CD4-positive, alpha-beta T cell treated with Interleukin-6 for 4 hours (primary cell): ENCODE results near the gene TWIST1.

Experiments used
- DNase-seq: peaks from one replicate; pipeline ENCODE4 v3.0.0-alpha.2; 2020; ENCODE audit warnings: mixed read lengths

The TWIST1 gene

DNA sequence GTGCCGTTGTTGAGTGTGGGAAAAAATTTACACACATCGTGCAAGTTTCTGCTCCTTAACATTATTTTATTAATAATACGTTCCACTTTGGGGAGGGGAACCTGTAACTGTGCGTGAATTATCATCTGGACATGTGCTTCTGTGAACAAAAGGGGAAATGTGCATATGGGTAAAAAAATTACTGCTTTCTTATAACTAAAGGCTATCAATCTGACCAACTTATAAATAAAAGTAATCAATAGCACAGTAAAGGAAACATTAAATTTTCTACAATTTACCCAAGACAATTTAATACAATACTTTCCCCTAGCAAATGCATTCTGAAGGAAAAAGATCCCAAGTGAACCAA is 4.5 kb downstream of the TWIST1 start:
- no peak for DNase-seq

DNA sequence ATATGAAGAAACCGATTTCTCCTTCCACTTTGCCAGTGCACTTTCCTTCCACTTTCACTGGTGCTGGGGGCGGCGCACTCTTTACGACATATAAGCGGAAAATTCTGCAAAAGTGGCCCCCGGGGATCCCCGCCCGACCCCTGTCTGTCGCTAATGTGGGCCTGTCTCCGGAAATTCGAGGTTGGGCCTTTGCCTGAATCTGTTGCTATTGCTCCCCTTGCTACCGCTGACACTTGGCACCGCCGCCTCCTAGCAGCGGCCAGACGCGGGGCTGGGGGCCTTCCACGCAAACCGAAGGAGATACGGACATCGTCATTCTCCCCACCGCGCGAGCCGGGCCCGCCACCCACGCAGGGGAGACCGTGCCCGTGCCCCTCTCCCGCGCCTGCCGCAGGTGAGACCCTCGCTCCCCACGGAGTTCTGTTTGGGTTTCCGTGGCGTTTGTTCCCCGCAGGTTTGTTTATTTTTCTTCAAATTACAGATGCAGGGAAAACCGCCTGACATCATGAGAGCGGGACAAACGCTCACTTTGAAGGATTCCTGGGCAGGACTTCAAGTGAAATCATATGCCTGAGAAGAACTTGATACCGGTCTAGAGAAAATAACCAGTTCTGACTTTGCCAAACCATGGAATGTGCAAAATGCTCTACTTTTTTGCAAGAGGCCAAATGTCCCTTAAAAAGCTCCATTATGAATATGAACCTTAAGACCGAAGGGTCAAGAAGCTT is 5.0 kb downstream of the TWIST1 start:
- DNase-seq = no peak

DNA sequence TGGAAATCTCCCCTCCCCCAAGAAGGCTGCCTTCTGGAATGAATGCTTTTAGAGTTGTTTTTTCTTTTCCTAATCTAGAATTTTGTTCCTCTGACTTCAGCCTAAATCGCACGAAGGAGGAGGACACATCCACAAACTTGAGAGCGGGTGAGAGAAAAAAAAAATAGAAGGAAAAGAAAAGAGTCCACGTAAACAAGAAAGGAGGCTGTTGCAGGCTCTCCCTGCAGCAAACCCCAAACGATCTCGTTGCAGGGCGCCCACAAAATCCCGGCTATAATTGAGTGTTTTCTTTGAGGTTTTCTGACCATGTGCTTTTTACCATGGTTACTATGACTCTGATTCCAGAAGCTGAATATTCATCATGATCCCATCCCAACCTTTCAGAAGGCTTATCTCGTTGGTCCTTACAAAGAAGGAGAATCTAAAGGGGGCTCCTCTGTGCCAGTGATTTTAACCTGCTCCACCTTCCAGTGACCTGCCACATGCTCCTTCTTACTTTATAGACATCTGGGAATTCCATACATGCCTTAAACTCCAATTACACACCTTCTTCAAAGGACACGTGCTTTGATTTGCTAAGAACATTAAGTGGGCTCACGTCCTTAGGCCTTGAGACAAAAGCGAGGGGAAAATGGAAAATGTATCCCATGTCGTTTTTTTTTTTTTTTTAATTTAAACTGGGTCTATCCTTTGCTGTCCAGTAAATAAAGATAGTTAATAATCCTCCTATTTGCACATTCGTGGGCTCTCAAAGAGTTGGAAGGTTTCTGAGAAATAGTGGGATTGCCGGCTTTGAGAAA is 5.8 kb downstream of the TWIST1 start:
- DNase-seq = no peak

DNA sequence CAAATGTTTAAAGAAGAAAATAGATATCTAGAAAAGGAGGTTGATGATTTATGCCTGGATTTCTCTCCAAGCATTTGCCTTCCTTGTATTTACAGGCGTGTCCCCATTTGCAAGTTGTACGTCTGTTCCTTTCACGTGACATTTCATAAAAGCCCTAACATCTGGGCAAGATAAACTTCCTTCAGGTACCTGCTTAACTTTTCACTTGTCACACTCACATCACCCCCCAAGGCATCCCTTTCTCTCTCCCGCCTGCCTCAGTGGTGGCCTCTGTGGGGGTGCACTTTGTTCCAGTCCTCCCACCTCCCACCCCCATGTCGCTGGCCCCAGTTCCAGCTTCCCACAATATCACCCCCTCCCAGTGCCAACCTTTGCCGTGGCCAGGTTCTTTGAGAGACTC is 6.7 kb downstream of the TWIST1 start:
- DNase-seq = no peak

DNA sequence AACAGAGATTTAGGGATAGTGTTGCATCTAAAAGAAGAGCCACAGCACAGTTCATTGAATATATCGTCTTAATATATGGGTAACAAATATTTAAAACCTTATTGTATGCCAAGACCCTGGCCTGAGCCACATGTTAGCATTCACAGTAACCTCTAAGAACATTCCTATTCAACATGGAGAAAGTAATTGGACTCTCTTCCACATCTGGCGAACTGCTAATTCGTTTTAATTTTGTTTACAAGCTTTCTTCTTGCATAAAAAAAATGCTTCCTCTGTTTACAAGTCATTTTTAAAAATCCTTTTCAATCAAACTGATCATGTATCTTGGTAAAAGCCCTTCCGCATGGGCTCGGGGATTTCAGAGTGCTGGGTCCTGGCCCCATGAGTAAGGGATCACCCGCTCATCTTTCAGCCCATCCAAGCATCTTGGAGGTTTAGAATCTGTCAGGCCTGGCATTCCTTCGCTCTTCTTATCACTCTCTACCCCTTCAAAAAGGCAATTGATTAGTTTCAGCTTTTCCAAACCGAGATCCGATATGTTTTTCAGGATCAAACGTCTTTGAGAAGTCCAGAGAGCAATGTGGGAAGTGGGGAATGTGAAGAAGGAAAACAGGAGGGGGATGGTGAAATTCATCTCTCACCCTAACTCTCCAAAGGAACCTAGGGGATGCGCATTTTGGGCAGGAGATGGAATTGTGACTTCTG is 7.3 kb downstream of the TWIST1 start:
- no peak for DNase-seq

DNA sequence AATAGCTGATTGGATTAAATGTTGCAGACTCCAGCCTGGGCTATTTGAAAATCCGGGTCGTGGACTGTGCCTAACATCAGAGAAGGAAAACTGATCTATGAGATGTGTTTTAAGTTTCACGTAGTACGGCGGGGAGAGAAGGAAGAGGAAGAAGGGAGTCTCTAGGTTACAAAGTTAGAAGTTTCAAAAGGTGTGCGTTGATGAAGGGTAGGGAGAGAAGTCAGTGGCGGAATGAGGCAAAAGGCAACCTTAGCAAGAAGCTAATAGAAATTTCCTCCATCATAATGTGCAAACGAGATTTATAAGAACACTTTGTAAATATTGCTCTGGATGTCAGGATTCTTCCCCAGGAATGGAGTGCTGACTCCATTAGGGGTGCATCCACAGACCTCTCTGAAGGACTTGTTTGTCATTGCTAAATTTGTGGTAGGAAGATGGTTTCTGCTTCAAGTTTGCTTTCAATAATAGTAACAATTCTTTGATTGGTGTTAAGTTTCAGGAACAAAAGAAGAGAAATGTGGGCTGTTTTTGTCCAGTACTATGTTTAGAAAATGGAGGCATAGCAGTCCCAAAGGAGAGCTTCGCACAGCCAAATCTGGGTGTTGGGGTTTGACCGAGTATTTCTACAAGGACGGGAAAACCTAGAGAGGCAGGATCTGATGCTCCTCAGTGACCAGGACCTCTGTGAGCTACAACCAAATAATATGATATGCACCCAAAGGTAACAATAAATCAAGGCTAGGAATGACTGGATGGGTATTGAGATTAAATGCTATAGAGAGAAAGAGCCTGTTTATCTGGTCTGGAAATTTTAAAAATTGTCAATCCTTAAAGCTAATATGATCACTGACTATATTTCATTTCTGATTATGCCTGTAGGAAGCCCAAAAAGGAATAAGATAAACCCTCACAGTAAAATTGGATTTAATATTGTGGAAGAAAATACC is 8.2 kb downstream of the TWIST1 start:
- no peak for DNase-seq

DNA sequence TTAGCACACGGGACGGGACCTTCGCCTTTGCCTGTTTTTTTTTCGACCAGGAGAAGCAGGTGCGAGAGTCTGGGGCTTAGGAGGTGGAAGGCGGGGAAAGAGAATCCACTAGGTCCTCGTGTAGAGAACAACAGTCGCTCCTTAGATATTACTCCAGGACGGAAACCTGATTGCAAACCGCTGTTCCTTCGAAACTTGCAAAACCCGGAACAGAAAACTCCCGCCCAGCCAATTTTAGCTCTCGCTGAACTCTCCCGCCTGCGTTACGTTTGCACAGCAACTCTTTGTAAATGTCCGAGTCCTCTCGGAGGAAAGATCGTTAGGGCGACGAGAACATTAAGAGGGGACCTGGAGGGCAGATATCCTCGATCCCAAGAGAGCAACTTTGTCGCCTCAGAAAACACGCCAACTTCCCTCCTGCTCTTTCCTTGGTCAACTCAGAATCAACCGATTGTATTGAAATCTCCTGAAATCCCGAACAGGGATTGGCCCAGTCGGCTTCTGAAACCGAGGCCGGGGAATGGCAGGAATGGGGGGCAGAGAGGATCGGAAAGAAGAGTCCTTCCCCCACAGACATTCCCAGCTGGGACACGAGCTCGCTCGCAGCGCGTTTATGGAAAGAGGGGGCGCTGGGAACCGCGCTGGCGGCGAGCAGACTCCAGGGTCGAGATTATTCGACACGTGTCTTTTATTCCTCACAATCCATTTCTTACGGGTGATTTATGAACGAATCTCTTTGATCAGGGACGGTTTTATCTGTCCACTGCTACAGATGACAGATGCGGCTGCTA is 9.9 kb downstream of the TWIST1 start:
- DNase-seq = no peak

DNA sequence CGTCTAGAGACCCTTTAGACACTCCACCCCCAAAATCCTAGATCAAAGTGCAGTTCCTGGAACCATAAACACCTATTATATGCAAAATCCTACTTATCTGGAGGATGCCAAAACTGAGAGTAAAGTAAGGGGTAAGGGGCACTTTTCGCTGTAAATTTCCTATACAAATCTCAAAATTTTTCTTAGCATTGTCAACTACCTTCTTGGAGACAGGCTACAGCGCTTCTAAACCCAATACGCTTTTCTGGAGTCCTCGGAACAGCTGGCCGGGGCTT is 10.4 kb downstream of the TWIST1 start:
- DNase-seq = no peak

DNA sequence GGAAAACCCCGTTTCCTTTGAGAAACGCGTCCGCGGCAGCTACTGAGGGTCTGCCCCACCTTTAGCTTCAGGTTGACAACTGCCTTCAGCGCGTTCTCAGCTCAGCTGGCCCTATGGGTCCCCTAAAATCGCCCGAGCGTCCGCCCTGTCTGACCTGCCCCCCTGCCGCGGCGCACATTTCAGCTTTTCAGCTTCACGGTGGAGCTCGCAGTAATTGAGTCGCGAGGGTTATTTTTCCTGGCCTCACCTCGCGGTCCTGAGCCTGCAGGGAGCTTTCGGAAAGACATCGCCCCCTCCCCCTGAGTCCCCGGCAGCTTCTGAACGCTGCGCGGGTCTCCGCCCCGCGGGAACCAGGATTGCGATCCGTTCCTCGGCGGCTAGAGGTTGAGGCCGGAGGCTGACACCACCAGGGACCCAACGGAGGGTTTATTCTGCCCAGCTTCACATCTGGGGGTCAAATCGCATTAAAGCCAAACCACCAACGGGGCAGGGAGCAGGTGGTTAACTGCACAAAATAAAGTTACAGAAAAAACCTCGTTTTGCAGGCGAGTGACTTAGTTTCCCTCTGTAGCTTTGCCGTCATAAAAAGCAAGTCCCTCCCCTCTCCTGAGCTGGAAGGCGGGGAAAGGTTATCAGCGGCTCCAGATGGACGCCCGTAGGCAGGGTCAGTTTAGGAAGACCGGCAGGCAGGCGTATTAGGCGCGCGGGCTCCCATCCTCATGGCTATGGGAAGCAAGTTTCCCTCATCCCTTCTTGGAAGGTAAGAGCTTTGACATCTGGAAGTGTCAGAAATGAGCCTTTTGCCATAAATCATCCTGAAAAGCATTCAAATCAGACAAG is 11.0 kb downstream of the TWIST1 start:
- DNase-seq = no peak

DNA sequence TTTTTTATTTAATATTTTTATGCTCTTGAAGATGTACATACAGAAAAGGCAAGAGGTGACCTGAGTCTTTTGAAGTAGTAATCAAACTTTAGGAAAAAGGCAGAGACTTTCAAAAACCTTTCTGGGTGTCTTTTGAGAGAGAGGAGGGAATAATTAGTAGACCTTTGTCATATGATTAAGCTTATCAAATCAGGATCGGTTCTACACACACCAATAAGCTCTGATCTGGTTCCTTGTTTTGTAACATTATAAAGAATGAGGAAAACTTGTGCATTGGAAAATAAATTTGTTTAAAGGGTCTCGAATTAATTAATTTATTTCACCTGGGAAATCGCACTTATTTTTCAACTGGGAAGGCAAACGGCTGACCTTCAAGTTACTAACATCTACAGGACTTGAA is 11.9 kb downstream of the TWIST1 start:
- no peak for DNase-seq

DNA sequence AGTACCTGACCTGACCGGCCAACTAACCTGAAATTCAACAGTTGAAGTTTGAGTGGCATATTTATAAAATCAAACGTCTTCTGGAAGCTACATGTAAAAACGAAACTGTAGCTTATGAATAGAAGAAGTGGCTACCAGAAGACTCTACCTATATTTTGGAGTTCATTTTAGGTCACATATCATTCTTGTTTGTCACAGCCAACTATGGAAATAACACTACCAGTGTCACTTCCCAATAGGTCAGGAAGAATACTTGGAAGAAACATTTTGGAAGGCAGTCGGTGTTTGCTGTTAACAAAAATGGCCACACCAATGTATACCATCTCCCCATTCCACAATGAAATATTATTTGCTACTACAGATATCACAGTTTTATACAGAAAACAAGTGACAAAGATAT is 12.6 kb downstream of the TWIST1 start:
- DNase-seq = no peak

DNA sequence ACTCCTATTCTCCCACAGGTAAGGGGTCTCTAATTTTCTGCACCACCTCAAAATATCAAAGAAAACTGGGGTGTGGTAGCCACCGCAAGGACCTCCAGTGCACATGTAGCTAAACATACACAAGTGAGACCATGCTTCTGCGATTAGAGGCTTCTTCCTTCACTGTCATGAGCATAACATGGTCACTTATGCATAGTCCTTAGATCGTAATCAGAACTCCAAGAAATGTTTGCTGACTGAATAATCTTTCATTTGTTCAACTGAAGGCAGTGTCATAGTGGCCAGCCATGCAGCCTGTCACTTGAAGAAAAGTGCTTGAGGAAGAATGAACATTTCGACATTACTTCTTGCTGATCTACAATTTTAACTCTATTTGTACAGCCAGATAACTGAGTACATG is 14.6 kb downstream of the TWIST1 start:
- DNase-seq = no peak

DNA sequence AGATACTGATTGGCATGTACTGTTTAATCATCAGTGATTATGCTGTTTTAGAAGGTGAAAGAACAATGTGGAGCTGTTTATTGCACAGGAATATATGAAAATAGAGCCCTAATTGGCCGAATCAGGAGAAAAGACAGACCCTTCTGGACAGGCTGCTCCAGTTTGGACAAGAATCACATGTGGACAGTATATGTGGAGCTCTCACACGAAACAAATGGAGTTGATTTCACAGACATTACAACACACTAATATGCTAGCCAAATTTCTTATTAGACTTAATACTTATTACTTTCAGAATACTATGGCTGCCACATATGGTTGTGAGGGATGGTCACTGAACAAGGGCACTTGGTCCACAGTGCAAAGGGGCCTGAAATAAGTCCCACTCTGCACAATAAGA is 15.5 kb downstream of the TWIST1 start:
- DNase-seq = no peak

DNA sequence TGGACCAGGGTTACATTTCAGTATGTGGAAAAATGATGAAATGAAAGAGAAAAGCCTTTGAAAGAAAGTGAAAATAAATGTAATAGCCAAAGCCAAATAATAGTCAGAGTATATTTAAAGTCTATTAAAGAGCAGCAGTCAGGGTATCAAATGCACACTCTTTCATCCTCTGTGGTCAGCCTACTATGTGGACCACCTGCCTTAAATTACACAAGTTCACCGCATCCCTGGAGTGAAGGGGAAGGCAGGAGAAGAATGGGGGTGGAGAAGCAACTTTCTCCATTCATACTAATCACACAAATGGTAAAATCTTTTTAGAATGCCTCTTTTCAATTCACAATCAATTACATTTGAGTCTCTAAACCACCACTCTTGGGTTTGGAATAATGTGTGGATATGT is 16.0 kb downstream of the TWIST1 start:
- no peak for DNase-seq

DNA sequence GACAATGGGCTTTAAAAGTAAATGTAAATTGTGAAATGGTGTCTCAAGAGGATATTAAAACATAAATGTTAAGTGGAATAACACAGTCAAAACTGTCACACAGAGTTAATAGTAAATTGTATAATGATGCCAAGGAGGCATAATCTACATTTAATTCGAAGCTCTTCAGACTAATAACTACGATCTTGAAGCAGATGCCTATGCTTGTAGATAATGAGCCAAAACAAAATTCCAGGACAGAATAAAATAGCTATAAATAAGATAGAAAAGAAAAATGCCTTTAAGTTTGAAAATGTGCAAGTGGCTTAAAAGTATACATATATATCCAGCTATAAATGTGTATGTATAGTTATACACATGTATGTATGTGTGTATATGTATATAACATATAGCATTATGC is 17.5 kb downstream of the TWIST1 start:
- DNase-seq = no peak

DNA sequence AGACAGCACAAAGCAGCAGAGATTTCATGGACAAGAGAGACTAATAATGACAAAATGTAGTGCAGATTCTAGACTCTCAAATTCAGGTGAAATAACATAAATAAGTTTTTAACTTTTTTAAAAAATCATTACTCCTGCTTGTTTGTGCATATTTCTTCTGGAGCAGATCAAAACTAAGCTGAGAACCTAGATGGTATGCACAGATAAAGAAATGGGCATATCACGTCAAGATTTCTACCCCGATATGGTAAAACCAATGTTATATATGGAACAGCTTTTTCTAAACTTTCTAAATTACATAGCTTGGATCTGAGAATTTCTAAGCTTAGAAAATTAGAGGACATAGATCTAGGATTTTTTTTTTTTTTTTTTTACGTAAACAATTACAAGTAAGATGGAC is 18.2 kb downstream of the TWIST1 start:
- DNase-seq = no peak

DNA sequence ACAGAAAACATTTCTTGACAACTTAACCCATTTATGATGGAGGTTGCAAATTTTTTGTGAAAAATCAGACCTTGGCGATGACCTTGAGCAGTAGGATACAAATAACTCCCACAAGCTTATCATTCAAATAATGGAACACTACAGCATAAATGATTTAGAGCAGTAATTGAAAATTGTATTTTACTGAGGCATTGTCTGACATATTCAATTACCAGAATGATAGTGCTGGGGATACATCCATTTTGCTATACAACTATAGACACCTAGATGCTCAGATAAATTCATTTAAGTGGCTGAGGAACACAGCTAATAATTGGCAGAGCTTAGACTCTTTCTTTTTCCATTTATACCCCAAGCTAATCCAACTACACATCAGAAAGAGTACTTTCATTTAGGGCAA is 18.9 kb downstream of the TWIST1 start:
- no peak for DNase-seq

DNA sequence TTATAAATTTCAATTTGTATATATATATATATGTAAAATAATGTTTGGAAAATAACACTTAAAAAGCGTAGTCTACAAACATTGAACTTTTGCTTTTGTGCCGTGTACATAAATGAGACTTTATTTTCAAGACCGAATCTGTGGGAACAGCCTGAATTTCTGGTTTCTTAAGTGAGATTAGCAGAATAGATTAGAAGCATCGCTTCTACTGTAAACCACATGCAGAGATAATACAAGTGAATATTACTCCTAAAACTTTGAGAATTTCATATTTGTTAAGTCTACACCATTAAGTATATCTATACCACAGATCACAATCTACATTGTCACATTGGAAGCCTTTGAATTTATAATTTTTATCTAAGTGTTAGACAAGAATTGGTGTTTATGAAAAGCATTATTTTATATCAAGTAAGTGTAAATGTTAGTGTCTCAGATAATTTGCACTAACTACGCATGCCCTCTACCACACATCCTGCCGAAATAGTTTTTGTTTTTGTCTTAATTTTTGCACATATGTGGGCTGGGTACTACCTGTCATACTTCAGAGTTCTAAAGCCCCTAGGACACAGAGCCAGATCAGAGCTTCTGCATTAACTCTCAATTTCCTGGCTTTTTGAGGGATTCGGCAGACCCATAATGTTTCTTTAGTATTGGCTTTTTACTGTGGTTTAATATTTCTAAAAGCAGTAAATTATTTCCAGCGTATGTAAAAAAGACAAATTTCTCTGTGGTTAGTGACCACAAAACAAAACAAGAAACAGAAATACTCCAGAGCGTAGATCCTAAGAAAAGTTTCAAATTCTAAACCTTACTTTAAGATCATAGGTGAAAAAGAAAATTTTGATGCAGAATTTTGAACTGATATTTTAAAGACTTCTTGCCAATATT is 20.0 kb downstream of the TWIST1 start:
- no peak for DNase-seq

DNA sequence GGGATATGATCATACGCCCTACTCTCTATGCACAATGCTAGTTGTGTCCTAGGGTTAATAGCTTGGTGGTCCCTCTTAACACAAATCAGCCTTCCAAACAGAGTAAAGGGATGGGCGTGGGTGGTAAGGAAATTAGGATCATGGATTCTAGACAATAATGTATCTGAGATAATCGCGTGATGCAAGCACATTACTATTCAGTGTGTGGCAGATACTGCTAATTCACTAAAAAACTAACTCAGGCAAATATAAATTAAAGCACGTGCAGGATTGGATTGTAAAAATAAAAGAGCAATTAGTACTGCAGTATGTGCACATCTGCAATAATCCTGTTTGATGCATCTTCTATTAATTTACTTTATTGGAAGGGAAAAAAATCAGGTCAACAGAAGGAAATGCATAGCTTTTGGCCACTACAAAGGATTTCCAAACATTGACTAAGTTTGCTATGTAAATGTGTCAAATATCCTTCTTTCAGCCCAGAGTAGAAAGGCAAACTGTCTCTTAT is 22.0 kb downstream of the TWIST1 start:
- DNase-seq = no peak
